ENCODE measurements around the gene HCK.

HCK gene

GRCh38 chr20:32057656-32058184 is 5.7 kb downstream of the HCK start:
- no peak for DNase-seq (ENCODE audit: low read depth in 2 of 2)

- DNase-seq (ENCODE audit: low read depth in 2 of 2), result no peak
Measured at GRCh38 chr20:32059189-32059588, 7.1 kb downstream of the HCK start.

- no peak for DNase-seq (ENCODE audit: low read depth in 2 of 2)
Measured at GRCh38 chr20:32062776-32063170, 10.7 kb downstream of the HCK start.

- no peak for DNase-seq (ENCODE audit: low read depth in 2 of 2)
Measured at GRCh38 chr20:32063695-32064094, 11.7 kb downstream of the HCK start.

- no peak for DNase-seq (ENCODE audit: low read depth in 2 of 2)
Measured at GRCh38 chr20:32064667-32065066, 12.6 kb downstream of the HCK start.

GRCh38 chr20:32067234-32067821 is 15.3 kb downstream of the HCK start:
- no peak for DNase-seq (ENCODE audit: low read depth in 2 of 2)

GRCh38 chr20:32068174-32068573 is 16.1 kb downstream of the HCK start:
- no peak for DNase-seq (ENCODE audit: low read depth in 2 of 2)

GRCh38 chr20:32069711-32070110 is 17.7 kb downstream of the HCK start:
- DNase-seq (ENCODE audit: low read depth in 2 of 2), result no peak

- no peak for DNase-seq (ENCODE audit: low read depth in 2 of 2)
Measured at GRCh38 chr20:32070282-32070681, 18.2 kb downstream of the HCK start.

GRCh38 chr20:32070690-32071213 is 18.7 kb downstream of the HCK start:
- no peak for DNase-seq (ENCODE audit: low read depth in 2 of 2)

GRCh38 chr20:32071395-32072167 is 19.5 kb downstream of the HCK start:
- no peak for DNase-seq (ENCODE audit: low read depth in 2 of 2)

- no peak for DNase-seq (ENCODE audit: low read depth in 2 of 2)
Measured at GRCh38 chr20:32072168-32072750, 20.2 kb downstream of the HCK start.

- DNase-seq (ENCODE audit: low read depth in 2 of 2), result no peak
Measured at GRCh38 chr20:32075534-32075933, 23.5 kb downstream of the HCK start.

- DNase-seq (ENCODE audit: low read depth in 2 of 2), result no peak
Measured at GRCh38 chr20:32077190-32077589, 25.1 kb downstream of the HCK start.

GRCh38 chr20:32078322-32078721 is 26.3 kb downstream of the HCK start:
- DNase-seq (ENCODE audit: low read depth in 2 of 2), result no peak

- DNase-seq (ENCODE audit: low read depth in 2 of 2), result no peak
Measured at GRCh38 chr20:32078791-32079190, 26.7 kb downstream of the HCK start.

- no peak for DNase-seq (ENCODE audit: low read depth in 2 of 2)
Measured at GRCh38 chr20:32079655-32080109, 27.6 kb downstream of the HCK start.

GRCh38 chr20:32080783-32081182 is 28.7 kb downstream of the HCK start:
- no peak for DNase-seq (ENCODE audit: low read depth in 2 of 2)

GRCh38 chr20:32083469-32083868 is 31.4 kb downstream of the HCK start:
- DNase-seq (ENCODE audit: low read depth in 2 of 2), result no peak

GRCh38 chr20:32087070-32087469 is 35.0 kb downstream of the HCK start:
- DNase-seq (ENCODE audit: low read depth in 2 of 2), result no peak

GRCh38 chr20:32088759-32089158 is 36.7 kb downstream of the HCK start:
- no peak for DNase-seq (ENCODE audit: low read depth in 2 of 2)

GRCh38 chr20:32089637-32090362 is 37.8 kb downstream of the HCK start:
- no peak for DNase-seq (ENCODE audit: low read depth in 2 of 2)
